HG03378 (cell line): ENCODE measurements around the gene ZNF397.
A peak's percentile ranks its signal among the peaks of the same experiment; 100 is the strongest.

Experiments used
- ATAC-seq: cut with Tn5 transposase; IDR thresholded peaks from one replicate; pipeline ENCODE4 v1.9.1; 2021; ENCODE audit warnings: mild to moderate bottlenecking, moderate library complexity; ENCODE audit not compliant: unreplicated experiment

Gene ZNF397

DNA sequence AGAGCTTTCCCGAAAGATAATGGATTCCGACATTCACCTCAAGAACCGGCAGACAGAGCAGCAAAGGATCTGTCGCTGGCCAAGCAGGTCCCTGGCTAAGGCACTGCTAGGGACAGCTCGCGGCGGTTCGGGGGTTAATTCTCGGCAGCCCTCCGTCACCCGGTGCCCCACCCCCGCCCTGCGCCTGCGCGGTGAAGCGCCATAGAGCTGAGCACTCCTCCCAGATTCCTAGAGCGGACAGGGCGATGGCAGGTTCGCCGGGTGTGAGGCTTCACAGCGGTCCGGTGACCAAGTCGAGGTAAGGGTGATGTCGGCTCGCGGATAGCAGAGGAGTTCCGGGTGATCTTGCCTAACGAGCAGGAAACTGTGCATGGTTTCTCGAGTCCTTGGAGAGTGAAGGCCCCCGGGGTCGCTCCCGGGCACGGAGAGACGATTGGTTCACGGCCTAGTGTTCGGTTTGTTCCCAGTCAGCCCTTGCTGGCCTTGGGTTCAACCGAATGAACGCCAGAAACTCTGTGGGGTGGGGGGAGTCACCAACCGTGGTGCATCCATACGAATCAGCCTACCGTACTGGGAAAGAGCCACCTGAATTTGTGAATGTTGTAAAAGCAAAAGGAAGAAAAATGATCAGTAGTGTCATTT lies 49.4 kb downstream of the ZNF397 start, which contains the start of gene ZSCAN30:
Gene ZSCAN30 (minus strand): TSS at position 136 of the 642 bp plus-strand sequence. CDS start 25,877 bp downstream, outside the sequence.
- ATAC-seq = peak; percentile 85

DNA sequence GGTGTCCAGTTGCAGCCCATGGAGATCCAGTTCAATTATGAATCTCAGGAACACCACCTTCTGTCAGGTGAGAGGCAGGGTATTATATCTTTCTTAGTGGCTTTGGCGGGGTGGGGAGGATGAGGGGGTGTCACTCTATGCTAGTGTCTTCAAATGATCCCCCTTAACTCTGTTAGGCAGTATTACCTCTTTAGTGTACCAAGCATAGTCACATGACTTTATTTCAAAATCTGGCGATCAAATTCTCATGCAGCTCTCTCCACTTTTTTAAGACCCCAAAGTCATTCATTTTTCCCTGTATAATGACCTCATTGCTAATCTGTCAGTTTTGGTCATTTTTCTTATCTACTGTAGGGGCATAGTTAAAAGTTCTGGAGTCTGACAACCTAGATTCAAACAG lies 50.3 kb downstream of the ZNF397 start:
- no peak for ATAC-seq

DNA sequence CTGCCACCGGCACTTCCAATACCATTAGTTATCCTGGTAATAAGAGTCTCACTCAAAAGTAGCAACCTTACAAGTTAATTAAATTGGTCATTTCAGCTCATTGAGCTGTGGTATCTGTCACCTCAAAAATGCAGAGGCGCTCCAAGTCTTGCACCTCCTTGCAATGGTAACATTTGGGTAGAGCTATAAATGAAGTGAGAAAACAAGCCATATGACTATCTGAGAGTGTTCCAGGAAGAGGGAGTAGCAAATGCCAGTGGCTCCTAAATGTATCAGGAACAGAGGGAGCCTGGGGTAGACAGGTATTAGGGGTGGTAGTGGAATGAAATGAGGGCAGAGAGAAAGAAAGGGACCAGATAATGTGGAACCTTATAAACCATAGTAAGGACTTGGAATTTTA lies 55.2 kb downstream of the ZNF397 start:
- no peak for ATAC-seq

DNA sequence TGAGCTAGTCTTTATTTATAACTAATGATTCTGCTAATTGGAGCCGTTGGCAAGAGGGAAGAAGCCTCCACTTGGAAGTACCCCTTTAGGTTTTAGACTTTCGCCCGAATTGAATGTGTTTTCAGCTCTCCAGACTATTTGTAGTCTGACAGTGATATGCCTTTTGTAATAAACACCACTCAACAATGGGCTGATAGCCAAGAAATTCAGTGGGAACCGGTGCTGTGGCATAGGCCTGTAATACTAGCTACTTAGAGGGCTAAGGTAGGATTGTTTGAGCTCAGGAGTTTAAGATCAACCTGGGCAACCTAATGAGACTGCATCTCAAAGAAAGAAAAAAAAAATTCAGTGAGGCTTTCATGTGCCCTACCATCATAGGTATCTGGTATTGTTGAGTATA lies 62.8 kb downstream of the ZNF397 start:
- ATAC-seq = no peak

DNA sequence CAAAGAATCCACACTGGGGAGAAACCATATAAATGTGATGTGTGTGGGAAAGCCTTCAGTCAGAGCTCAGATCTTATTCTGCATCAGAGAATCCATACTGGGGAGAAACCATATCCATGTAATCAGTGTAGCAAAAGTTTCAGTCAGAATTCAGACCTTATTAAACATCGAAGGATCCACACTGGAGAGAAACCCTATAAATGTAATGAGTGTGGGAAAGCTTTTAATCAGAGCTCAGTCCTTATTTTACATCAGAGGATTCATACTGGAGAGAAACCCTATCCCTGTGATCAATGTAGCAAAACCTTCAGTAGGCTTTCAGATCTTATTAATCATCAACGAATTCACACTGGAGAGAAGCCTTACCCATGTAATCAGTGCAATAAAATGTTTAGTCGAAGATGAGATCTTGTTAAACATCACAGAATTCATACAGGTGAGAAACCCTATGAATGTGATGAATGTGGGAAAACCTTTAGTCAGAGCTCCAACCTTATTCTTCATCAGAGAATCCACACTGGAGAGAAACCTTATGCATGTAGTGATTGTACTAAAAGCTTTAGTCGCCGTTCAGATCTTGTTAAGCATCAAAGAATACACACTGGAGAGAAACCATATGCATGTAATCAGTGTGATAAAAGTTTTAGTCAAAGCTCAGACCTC lies 65.9 kb downstream of the ZNF397 start:
- no peak for ATAC-seq
